ENCODE results near the gene DNM2. TPM values are rescaled to one million over a fixed set of nuclear protein-coding genes. Genes with fewer than 3 reads are reported as not detected.

Gene DNM2
- total RNA-seq, 4 donors from 2014 or later = 79.1 to 115 (median 96.8) TPM

DNA sequence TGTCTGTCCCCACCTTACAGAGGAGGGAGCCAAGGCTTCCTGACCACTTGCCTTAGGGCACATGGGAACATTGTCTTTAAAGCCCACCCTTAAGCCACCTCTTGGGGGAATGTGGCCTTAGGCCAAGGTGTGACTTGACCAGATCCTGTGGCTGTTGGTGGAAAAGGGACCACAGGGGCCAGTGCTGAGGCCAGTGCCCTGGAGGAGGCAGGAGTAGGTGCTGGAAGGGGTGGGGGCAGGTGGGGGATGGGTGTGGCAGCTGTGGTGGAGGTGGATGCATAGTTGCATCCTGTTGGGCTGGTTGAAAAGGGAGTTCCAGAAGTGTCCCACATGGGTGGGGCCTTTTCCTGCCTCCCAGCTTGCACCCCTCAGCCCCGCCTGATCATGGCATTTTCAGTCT is 44.8 kb downstream of the DNM2 start:
- Histone ChIP-seq H3K4me1 (peaks cover 0 to 81% (median 35%) of the 10 kb centered on the region in 3 donors), H3K9me3 (no peaks in the 10 kb centered on the region), H3K27ac (peak overlapping the region in 3 of 4 donors; percentile 35 to 53 (median 37)), H3K4me3 (no peak overlapping the region), H3K27me3 (no peaks in the 10 kb centered on the region), H3K36me3 (peaks cover 0 to 40% of the 10 kb centered on the region in 2 donors)
- TF ChIP-seq POLR2A (IDR thresholded peaks at IDR 0.05) (no peak), EP300 (IDR thresholded peaks at IDR 0.05) (no peak), POLR2AphosphoS5 (IDR thresholded peaks at IDR 0.05) (no peak)
- TF ChIP-seq, protein P1, sequence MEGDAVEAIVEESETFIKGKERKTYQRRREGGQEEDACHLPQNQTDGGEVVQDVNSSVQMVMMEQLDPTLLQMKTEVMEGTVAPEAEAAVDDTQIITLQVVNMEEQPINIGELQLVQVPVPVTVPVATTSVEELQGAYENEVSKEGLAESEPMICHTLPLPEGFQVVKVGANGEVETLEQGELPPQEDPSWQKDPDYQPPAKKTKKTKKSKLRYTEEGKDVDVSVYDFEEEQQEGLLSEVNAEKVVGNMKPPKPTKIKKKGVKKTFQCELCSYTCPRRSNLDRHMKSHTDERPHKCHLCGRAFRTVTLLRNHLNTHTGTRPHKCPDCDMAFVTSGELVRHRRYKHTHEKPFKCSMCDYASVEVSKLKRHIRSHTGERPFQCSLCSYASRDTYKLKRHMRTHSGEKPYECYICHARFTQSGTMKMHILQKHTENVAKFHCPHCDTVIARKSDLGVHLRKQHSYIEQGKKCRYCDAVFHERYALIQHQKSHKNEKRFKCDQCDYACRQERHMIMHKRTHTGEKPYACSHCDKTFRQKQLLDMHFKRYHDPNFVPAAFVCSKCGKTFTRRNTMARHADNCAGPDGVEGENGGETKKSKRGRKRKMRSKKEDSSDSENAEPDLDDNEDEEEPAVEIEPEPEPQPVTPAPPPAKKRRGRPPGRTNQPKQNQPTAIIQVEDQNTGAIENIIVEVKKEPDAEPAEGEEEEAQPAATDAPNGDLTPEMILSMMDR (IDR thresholded peaks at IDR 0.05) = no peak
- WGBS, 2 donors (ENCODE audit: low coverage in 1 of 2) = 100% methylated on average over 1 of the region's 1 CpG; no CpG with 5 or more reads in 1 of the 2 donors
- ATAC-seq = peak; percentile 16

DNA sequence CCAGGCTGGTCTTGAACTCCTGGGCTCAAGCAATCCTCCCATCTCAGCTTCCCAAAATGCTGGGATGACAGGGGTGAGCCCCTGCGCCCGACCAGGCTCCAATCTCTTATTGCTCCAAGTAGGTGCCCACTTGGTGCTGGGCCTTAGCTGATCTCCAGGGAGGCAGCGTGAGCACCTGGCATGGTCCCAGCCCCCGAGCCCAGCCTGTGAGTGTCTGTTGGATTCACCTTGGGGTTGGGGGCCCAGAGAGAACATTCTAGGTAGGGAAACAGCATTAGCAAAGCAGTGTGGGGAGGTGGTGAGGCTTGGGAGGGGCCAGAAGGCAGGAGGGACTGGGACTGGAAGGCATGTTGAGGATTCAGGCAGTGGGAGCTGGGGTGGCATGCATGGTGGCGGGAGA is 45.5 kb downstream of the DNM2 start:
- H3K27me3 ChIP-seq = no peaks in the 10 kb centered on the region
- H3K9me3 ChIP-seq = no peaks in the 10 kb centered on the region
- TF ChIP-seq POLR2AphosphoS5 (IDR thresholded peaks at IDR 0.05) = no peak
- TF ChIP-seq, protein P1 (IDR thresholded peaks at IDR 0.05) = no peak
- H3K36me3 ChIP-seq = peaks cover 0 to 40% of the 10 kb centered on the region in 2 donors
- peaks cover 0 to 87% (median 35%) of the 10 kb centered on the region in 3 donors for H3K4me1 ChIP-seq
- ATAC-seq = no peak
- H3K27ac ChIP-seq = peak overlapping the region in 2 of 4 donors; percentile 35 to 53
- 83% methylated on average over 1 of the region's 5 CpGs; no CpG with 5 or more reads in 1 of the 2 donors for WGBS, 2 donors (ENCODE audit: low coverage in 1 of 2)
- H3K4me3 ChIP-seq = no peak overlapping the region

DNA sequence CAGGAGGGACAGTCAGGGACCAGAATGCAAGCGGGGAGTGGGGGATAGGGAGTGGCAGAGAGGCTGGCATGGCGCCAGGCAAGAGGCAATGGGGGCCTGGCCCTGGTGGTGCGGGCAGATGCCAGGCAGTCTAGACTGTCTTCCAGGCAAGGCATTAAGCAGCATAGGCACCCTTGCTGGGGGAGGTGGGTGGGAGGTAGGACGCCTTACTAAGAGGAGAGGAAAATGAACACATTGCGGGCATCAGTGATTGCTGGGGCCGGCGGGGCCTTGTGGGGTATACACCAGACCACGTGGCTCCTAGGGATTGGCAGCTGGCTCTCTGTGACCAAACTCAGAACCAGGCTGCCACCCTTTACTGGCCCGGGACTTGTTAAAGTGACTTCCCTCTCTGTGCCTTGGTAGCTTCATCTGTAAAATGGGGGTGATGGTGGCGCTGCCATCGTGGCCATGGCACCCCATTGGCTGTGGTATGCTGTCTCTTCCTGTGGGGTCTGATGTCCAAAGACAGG is 46.0 kb downstream of the DNM2 start:
- ATAC-seq = no peak
- H3K27ac ChIP-seq = peak overlapping the region in 1 of 4 donors; percentile 35
- no peaks in the 10 kb centered on the region for H3K27me3 ChIP-seq
- no peak overlapping the region for H3K4me3 ChIP-seq
- TF ChIP-seq POLR2A (IDR thresholded peaks at IDR 0.05) = no peak
- TF ChIP-seq, protein P1 (IDR thresholded peaks at IDR 0.05) = no peak
- 70 to 79% methylated on average over 5 to 11 of the region's 11 CpGs for WGBS, 2 donors (ENCODE audit: low coverage in 1 of 2)
- H3K4me1 ChIP-seq = peaks cover 0 to 92% (median 37%) of the 10 kb centered on the region in 3 donors
- no peaks in the 10 kb centered on the region for H3K9me3 ChIP-seq
- H3K36me3 ChIP-seq = peaks cover 0 to 40% of the 10 kb centered on the region in 2 donors

DNA sequence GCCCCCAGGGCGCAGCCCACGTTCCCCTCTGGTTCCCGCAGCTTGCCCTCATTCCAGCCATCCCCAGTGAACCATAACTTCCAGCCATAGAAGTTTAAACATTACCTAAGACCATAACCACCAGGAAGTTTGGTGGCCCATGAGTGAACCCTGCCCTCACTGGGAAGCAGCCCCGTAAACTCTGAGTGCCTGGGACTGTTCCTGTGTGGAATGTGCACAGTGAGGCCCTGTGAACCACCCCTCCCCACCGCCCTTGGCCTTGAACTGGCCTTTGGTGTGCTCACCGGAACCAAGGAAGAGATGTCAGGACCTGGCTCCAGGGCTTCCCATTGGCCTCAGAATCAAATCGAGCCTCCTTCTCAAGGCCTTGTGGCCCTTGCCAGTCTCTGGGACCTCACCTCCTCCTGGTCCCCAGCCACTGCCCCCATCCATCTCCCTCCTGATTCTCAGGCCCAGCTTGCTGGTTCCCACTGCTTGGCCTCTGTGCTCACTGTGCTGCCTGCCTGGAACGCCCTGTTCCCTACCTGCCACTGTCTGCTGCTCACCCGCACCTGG is 46.5 kb downstream of the DNM2 start:
- Histone ChIP-seq H3K27ac (no peak overlapping the region), H3K36me3 (peaks cover 0 to 40% of the 10 kb centered on the region in 2 donors), H3K27me3 (no peaks in the 10 kb centered on the region), H3K4me1 (peaks cover 0 to 93% (median 42%) of the 10 kb centered on the region in 3 donors), H3K4me3 (no peak overlapping the region), H3K9me3 (no peaks in the 10 kb centered on the region)
- no peak for ATAC-seq
- TF ChIP-seq POLR2AphosphoS5 (IDR thresholded peaks at IDR 0.05) (no peak), EP300 (IDR thresholded peaks at IDR 0.05) (no peak), POLR2A (IDR thresholded peaks at IDR 0.05) (no peak)
- TF ChIP-seq, protein P1 (IDR thresholded peaks at IDR 0.05) = no peak
- WGBS, 2 donors (ENCODE audit: low coverage in 1 of 2) = 94 to 100% methylated on average over 1 to 2 of the region's 9 CpGs

DNA sequence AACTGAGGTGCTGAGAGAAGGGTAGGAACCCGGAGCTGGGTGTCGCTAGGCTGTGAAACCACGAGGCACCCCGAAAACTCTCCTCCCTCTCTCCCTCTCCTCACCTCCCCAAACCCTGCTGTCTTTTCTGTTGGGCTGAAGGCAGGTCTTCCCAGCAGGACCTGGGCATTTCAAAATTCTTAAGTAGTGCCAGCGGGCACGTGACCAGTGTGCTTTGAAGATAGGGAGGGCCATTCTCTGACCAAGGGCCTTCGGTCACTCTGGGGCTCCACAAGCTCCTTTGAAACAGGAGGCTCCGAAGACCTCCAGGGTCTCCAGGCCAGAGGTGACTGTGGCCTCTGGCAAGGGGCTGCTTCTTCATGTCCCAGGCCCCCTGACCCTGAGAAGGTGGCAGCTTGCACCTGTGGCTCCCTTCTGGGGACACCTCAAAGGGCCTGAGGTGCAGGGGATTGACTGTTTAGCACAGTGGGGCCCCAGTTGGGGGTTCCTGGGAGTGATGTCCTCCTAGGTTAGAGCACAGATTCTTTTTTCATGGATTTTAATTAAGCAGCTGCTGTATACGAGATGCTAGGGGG is 48.3 kb downstream of the DNM2 start:
- WGBS, 2 donors (ENCODE audit: low coverage in 1 of 2) = 14% methylated on average over 1 of the region's 9 CpGs; no CpG with 5 or more reads in 1 of the 2 donors
- TF ChIP-seq EP300 (IDR thresholded peaks at IDR 0.05) = no peak
- no peak for TF ChIP-seq POLR2A (IDR thresholded peaks at IDR 0.05)
- TF ChIP-seq, protein P1 (IDR thresholded peaks at IDR 0.05) = no peak
- TF ChIP-seq POLR2AphosphoS5 (IDR thresholded peaks at IDR 0.05) = no peak

More for the DNA sequence above, 48.3 kb downstream of the DNM2 start:
- Histone ChIP-seq H3K4me3 (no peak overlapping the region), H3K27me3 (no peaks in the 10 kb centered on the region), H3K36me3 (peaks cover 0 to 22% of the 10 kb centered on the region in 2 donors), H3K4me1 (peaks cover 0 to 92% (median 50%) of the 10 kb centered on the region in 3 donors), H3K27ac (peak overlapping the region in 3 of 4 donors; percentile 58 to 66 (median 62)), H3K9me3 (no peaks in the 10 kb centered on the region)
- no peak for ATAC-seq
